ENCODE data around the gene SORCS2. TPM values are rescaled to one million over a fixed set of nuclear protein-coding genes. Genes with fewer than 3 reads are reported as not detected.

The SORCS2 gene
- polyA plus RNA-seq, 1 of the 3 experiments (the other 2 are of a cell fraction) = 1.6 TPM

DNA sequence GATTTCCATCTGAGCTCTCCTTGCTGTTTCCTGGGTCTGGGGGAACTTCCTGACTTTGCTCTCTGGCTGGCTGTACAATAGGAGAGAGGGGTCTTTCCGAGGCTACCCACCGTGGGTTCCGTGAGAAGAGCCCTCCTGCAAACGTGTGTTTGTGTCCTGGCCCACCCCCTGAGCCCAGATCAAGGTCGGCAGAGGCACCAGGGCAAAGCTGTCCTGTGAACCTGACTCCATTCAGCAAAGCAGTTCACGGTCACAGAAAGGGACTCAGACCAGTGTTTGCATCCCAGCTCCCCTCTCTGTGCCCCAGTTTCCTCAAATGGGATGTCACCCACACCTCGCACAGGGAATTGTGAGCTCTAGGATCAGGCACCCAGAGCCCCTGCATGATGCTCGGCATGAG lies 339.7 kb downstream of the SORCS2 start (continued):
- TF ChIP-seq, protein P1, sequence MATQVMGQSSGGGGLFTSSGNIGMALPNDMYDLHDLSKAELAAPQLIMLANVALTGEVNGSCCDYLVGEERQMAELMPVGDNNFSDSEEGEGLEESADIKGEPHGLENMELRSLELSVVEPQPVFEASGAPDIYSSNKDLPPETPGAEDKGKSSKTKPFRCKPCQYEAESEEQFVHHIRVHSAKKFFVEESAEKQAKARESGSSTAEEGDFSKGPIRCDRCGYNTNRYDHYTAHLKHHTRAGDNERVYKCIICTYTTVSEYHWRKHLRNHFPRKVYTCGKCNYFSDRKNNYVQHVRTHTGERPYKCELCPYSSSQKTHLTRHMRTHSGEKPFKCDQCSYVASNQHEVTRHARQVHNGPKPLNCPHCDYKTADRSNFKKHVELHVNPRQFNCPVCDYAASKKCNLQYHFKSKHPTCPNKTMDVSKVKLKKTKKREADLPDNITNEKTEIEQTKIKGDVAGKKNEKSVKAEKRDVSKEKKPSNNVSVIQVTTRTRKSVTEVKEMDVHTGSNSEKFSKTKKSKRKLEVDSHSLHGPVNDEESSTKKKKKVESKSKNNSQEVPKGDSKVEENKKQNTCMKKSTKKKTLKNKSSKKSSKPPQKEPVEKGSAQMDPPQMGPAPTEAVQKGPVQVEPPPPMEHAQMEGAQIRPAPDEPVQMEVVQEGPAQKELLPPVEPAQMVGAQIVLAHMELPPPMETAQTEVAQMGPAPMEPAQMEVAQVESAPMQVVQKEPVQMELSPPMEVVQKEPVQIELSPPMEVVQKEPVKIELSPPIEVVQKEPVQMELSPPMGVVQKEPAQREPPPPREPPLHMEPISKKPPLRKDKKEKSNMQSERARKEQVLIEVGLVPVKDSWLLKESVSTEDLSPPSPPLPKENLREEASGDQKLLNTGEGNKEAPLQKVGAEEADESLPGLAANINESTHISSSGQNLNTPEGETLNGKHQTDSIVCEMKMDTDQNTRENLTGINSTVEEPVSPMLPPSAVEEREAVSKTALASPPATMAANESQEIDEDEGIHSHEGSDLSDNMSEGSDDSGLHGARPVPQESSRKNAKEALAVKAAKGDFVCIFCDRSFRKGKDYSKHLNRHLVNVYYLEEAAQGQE (IDR thresholded peaks at IDR 0.05; ENCODE audit: low read depth, low read length) = no peak
- no peak for TF ChIP-seq EZH2phosphoT487 (IDR thresholded peaks at IDR 0.05; ENCODE audit: borderline replicate concordance, low read depth)

DNA sequence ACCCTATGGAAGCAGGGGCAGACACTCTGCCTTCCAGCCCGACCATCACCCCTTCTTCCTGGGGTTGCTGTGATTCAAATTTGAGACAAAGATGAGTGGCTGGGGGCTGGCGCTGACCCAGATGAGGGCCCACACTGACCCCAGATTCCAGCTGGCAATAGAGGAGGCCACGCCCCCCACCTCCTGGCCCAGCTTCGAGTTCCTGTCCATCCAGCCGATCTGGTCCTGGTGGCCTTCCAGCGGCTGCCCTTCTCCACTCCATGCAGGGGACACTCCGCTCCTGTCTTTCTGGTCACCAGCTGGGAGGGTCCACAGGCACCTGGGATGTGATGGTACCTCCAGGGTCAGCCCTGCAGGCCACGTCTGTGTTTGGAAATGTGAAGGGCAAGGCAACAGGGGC lies 340.9 kb downstream of the SORCS2 start:
- no peak overlapping the region for H3K4me2 ChIP-seq
- ChIA-PET CTCF (interaction anchor here (0.6 kb wide), 1 partner anchor 95 kb away, joined by 4 read pairs; no protein-coding TSS in a partner anchor), POLR2A (no interaction called here)
- H3K9me3 ChIP-seq = no peaks in the 10 kb centered on the region
- no peak overlapping the region for H3K27ac ChIP-seq (ENCODE audit: low read depth in 2 of 2, low read length in 1 of 2)
- H3K27me3 ChIP-seq (ENCODE audit: insufficient read depth) = no peaks in the 10 kb centered on the region
- WGBS (ENCODE audit: low lambda C conversion rate) = 100% methylated on average over 1 of the region's 8 CpGs
- no peak for DNase-seq
- H3F3A ChIP-seq (replicated peaks; ENCODE audit: insufficient read depth) = no peaks in the 10 kb centered on the region
- no peaks in the 10 kb centered on the region for H3K36me3 ChIP-seq (replicated peaks in 1 of 2; ENCODE audit: control insufficient read depth in 1 of 2, insufficient read depth in 2 of 2, low read length in 1 of 2)
- no peak overlapping the region for H2AFZ ChIP-seq (ENCODE audit: low read depth)
- no peak overlapping the region for H3K9ac ChIP-seq
- H3K4me1 ChIP-seq (ENCODE audit: control insufficient read depth in 1 of 2, insufficient read depth in 2 of 2, low read depth in 1 of 2, low read length in 1 of 2) = peaks cover 0 to 12% of the 10 kb centered on the region in 2 experiments; a peak in 1 of 4 replicates
- H4K20me1 ChIP-seq (ENCODE audit: insufficient read depth) = no peaks in the 10 kb centered on the region
- no peaks in the 10 kb centered on the region for H3K9me2 ChIP-seq
- H3K4me3 ChIP-seq (ENCODE audit: low read depth in 2 of 2, low read length in 1 of 2) = no peak overlapping the region
- H3K79me2 ChIP-seq (ENCODE audit: insufficient read depth) = no peaks in the 10 kb centered on the region
- TF ChIP-seq, protein P1 (IDR thresholded peaks at IDR 0.05; ENCODE audit: low read depth, low read length) = no peak
- TF ChIP-seq NFIC (IDR thresholded peaks at IDR 0.05; ENCODE audit: borderline replicate concordance) = no peak
- TF ChIP-seq, protein P2, sequence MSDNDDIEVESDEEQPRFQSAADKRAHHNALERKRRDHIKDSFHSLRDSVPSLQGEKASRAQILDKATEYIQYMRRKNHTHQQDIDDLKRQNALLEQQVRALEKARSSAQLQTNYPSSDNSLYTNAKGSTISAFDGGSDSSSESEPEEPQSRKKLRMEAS (IDR thresholded peaks at IDR 0.05; ENCODE audit: low read depth) = no peak
- TF ChIP-seq EZH2phosphoT487 (IDR thresholded peaks at IDR 0.05; ENCODE audit: borderline replicate concordance, low read depth) = no peak
- TF ChIP-seq RFX5 (IDR thresholded peaks at IDR 0.05; ENCODE audit: low read length) = no peak
- TF ChIP-seq, protein P3, sequence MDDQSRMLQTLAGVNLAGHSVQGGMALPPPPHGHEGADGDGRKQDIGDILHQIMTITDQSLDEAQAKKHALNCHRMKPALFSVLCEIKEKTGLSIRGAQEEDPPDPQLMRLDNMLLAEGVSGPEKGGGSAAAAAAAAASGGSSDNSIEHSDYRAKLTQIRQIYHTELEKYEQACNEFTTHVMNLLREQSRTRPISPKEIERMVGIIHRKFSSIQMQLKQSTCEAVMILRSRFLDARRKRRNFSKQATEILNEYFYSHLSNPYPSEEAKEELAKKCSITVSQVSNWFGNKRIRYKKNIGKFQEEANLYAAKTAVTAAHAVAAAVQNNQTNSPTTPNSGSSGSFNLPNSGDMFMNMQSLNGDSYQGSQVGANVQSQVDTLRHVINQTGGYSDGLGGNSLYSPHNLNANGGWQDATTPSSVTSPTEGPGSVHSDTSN (IDR thresholded peaks at IDR 0.05) = no peak
- TF ChIP-seq, protein P4, sequence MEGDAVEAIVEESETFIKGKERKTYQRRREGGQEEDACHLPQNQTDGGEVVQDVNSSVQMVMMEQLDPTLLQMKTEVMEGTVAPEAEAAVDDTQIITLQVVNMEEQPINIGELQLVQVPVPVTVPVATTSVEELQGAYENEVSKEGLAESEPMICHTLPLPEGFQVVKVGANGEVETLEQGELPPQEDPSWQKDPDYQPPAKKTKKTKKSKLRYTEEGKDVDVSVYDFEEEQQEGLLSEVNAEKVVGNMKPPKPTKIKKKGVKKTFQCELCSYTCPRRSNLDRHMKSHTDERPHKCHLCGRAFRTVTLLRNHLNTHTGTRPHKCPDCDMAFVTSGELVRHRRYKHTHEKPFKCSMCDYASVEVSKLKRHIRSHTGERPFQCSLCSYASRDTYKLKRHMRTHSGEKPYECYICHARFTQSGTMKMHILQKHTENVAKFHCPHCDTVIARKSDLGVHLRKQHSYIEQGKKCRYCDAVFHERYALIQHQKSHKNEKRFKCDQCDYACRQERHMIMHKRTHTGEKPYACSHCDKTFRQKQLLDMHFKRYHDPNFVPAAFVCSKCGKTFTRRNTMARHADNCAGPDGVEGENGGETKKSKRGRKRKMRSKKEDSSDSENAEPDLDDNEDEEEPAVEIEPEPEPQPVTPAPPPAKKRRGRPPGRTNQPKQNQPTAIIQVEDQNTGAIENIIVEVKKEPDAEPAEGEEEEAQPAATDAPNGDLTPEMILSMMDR (IDR thresholded peaks at IDR 0.05) = no peak
- TF ChIP-seq FOXJ3 (CRISPR knock-in tag; IDR thresholded peaks at IDR 0.05) = no peak
- TF ChIP-seq, protein P5, sequence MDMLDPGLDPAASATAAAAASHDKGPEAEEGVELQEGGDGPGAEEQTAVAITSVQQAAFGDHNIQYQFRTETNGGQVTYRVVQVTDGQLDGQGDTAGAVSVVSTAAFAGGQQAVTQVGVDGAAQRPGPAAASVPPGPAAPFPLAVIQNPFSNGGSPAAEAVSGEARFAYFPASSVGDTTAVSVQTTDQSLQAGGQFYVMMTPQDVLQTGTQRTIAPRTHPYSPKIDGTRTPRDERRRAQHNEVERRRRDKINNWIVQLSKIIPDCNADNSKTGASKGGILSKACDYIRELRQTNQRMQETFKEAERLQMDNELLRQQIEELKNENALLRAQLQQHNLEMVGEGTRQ (IDR thresholded peaks at IDR 0.05; ENCODE audit: borderline replicate concordance, low read depth, low read length) = no peak
- TF ChIP-seq ELF1 (IDR thresholded peaks at IDR 0.05) = no peak
- TF ChIP-seq GATA2 (CRISPR knock-in tag; IDR thresholded peaks at IDR 0.05) = no peak
- TF ChIP-seq POLR2AphosphoS5 (IDR thresholded peaks at IDR 0.05; ENCODE audit: low read depth, low read length) = no peak
- no peak for TF ChIP-seq NRF1 (IDR thresholded peaks at IDR 0.05; ENCODE audit: low read depth, low read length)
- no peak for TF ChIP-seq SIN3A (IDR thresholded peaks at IDR 0.05; ENCODE audit: borderline replicate concordance, low read depth, low read length)
- no peak for TF ChIP-seq RCOR1 (IDR thresholded peaks at IDR 0.05; ENCODE audit: low read length)
- TF ChIP-seq, protein P6, sequence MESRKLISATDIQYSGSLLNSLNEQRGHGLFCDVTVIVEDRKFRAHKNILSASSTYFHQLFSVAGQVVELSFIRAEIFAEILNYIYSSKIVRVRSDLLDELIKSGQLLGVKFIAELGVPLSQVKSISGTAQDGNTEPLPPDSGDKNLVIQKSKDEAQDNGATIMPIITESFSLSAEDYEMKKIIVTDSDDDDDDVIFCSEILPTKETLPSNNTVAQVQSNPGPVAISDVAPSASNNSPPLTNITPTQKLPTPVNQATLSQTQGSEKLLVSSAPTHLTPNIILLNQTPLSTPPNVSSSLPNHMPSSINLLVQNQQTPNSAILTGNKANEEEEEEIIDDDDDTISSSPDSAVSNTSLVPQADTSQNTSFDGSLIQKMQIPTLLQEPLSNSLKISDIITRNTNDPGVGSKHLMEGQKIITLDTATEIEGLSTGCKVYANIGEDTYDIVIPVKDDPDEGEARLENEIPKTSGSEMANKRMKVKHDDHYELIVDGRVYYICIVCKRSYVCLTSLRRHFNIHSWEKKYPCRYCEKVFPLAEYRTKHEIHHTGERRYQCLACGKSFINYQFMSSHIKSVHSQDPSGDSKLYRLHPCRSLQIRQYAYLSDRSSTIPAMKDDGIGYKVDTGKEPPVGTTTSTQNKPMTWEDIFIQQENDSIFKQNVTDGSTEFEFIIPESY (IDR thresholded peaks at IDR 0.05; ENCODE audit: borderline replicate concordance, low read depth) = no peak

Data from SK-N-SH (cell line).